Measurements from ENCODE around the gene KRT75.

- TF ChIP-seq CTCF (IDR thresholded peaks at IDR 0.05): no peak
- no peak for TF ChIP-seq POLR2A (IDR thresholded peaks at IDR 0.05)
Measured at GRCh38 chr12:52387859-52388258, 46.3 kb downstream of the KRT75 start.
